Loucy (cell line): Measurements from ENCODE around the gene MATCAP1.

Experiments
- H2AFZ ChIP-seq: fragments of 200-600 bp; sonication (generic); 2 replicates; pipeline ENCODE4 v1.6.0; 2016; ENCODE audit warnings: antibody characterized with exemption, mild to moderate bottlenecking, low read length, moderate library complexity
- H3F3A ChIP-seq: fragments of 200-600 bp; 2 replicates; pipeline ENCODE4 v1.6.0; 2016; ENCODE audit warnings: antibody characterized with exemption, low read depth, mild to moderate bottlenecking
- H3K27me3 ChIP-seq: fragments of 200-600 bp; sonication (generic); 2 replicates; pipeline ENCODE4 v1.6.1; 2014; ENCODE audit warnings: low read length, mild to moderate bottlenecking; ENCODE audit not compliant: insufficient read depth, poor library complexity, severe bottlenecking
- H3K36me3 ChIP-seq: fragments of 200-600 bp; sonication (generic); 2 replicates; pipeline ENCODE4 v1.6.1; 2016; ENCODE audit warnings: low read length; ENCODE audit not compliant: insufficient read depth
- H3K4me1 ChIP-seq: fragments of 200-600 bp; sonication (generic); 2 replicates; pipeline ENCODE4 v1.5.1; 2014; ENCODE audit warnings: low read length, mild to moderate bottlenecking; ENCODE audit not compliant: insufficient read depth, poor library complexity, severe bottlenecking
- H3K4me2 ChIP-seq: fragments of 200-600 bp; sonication (generic); 2 replicates; pipeline ENCODE4 v1.6.0; 2014; ENCODE audit warnings: antibody characterized with exemption, low read length, low read depth, mild to moderate bottlenecking; ENCODE audit not compliant: poor library complexity, severe bottlenecking
- H3K4me3 ChIP-seq: fragments of 200-600 bp; sonication (generic); 2 replicates; pipeline ENCODE4 v1.5.1; 2014; ENCODE audit warnings: low read length, mild to moderate bottlenecking, mixed read lengths; ENCODE audit not compliant: poor library complexity, severe bottlenecking
- H3K79me2 ChIP-seq: fragments of 200-600 bp; sonication (generic); 2 replicates; pipeline ENCODE4 v1.6.1; 2014; ENCODE audit warnings: low read length; ENCODE audit not compliant: insufficient read depth
- H3K9ac ChIP-seq: fragments of 200-600 bp; sonication (generic); 2 replicates; pipeline ENCODE4 v1.6.0; 2014; ENCODE audit warnings: mild to moderate bottlenecking, low read depth, low read length, moderate library complexity; ENCODE audit not compliant: poor library complexity, severe bottlenecking
- H3K9me2 ChIP-seq: fragments of 200-600 bp; sonication (generic); replicated peaks from 2 replicates; pipeline ENCODE4 v1.6.1; 2016; ENCODE audit warnings: low read depth, low read length, mixed read lengths
- H3K9me3 ChIP-seq: fragments of 200-600 bp; sonication (generic); 2 replicates; pipeline ENCODE4 v1.6.1; 2014; ENCODE audit warnings: mild to moderate bottlenecking, antibody characterized with exemption, low read length, low read depth; ENCODE audit not compliant: insufficient read depth
- H4K20me1 ChIP-seq: fragments of 200-600 bp; sonication (generic); 2 replicates; pipeline ENCODE4 v1.6.0; 2014; ENCODE audit warnings: antibody characterized with exemption, low read length, mild to moderate bottlenecking; ENCODE audit not compliant: insufficient read depth, poor library complexity, severe bottlenecking
- EZH2phosphoT487 ChIP-seq: fragments of 200-600 bp; IDR thresholded peaks from 2 replicates; pipeline ENCODE4 v1.6.1; 2018; ENCODE audit warnings: antibody characterized with exemption, mild to moderate bottlenecking, moderate library complexity, borderline replicate concordance
- TF ChIP-seq, protein P1 (sequence below): fragments of 200-600 bp; sonication (generic); conservative IDR thresholded peaks from 2 replicates; pipeline ENCODE4 v1.5.1; 2014; ENCODE audit warnings: mild to moderate bottlenecking, antibody characterized with exemption, low read length

Gene MATCAP1

DNA sequence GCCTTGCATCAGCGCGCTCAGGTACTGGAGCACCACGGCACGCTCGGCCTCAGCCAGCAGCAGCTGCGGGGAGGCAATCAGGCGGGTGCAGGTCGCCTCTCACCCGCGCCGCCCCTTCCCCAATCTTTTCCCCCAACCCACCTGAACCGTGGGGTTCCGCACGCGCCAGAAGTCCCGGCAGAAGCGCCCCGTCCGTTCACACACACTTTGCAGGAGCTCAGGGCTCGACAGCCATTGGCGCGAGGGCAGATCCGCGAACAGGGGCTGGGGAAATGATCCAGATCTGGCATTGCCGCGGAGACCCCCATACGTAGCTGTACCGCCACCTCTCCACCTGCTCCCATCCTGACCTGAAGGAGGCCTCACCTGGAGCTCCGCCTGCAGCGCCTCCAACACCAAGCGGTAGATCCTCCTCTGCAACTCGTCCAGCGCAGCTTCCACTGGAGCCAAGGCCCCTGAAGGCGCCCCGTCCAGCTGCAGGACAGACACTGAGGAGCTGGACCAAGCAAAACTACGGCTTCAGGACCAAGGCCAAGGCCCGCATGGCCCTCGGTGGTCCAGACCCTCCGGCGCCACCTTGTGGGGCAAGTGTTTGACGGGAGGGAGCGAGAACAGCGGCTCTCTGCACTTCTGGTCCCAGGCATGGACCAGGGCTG lies 1.4 kb upstream of the MATCAP1 start:
- Histone ChIP-seq H3K4me2 (peak overlapping the region; percentile 81), H3K9me3 (no peaks in the 10 kb centered on the region), H2AFZ (no peak overlapping the region), H3K36me3 (no peaks in the 10 kb centered on the region), H3K4me3 (no peak overlapping the region), H3K9ac (no peak overlapping the region), H3K79me2 (peaks cover 21% of the 10 kb centered on the region), H3K9me2 (no peaks in the 10 kb centered on the region), H4K20me1 (peaks cover 20% of the 10 kb centered on the region), H3K4me1 (peaks cover 16% of the 10 kb centered on the region), H3K27me3 (no peaks in the 10 kb centered on the region), H3F3A (no peaks in the 10 kb centered on the region)
- no peak for TF ChIP-seq EZH2phosphoT487
- TF ChIP-seq, protein P1, sequence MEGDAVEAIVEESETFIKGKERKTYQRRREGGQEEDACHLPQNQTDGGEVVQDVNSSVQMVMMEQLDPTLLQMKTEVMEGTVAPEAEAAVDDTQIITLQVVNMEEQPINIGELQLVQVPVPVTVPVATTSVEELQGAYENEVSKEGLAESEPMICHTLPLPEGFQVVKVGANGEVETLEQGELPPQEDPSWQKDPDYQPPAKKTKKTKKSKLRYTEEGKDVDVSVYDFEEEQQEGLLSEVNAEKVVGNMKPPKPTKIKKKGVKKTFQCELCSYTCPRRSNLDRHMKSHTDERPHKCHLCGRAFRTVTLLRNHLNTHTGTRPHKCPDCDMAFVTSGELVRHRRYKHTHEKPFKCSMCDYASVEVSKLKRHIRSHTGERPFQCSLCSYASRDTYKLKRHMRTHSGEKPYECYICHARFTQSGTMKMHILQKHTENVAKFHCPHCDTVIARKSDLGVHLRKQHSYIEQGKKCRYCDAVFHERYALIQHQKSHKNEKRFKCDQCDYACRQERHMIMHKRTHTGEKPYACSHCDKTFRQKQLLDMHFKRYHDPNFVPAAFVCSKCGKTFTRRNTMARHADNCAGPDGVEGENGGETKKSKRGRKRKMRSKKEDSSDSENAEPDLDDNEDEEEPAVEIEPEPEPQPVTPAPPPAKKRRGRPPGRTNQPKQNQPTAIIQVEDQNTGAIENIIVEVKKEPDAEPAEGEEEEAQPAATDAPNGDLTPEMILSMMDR = peak; percentile 78

DNA sequence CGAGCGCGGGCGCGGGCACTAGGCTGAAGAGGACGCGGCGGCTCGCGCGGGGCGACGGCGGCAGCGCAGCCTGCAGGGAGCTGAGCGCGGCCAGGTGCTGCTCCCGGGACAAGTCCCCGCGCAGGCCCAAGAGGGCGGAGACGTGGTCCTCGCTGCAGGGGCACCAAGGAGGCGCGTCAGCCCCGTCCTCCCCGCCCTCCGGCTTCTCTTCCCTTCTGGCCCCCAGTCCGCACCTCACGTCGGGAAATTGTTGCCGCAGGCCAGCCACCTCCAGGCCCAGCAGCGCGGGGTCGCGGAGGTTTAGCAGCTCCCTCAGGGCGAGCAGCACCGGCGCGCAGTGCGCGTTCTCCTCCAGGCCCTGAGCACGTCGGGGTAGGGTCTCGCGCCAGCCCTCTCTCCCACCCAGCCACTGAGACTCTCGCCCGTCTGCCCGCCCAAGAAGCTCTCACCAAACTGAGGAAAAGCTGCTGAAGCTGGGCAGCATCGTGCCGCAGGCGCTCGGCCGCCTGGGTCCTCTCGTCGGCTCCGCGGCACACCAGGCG lies 761 bp upstream of the MATCAP1 start:
- Histone ChIP-seq H4K20me1 (peaks cover 20% of the 10 kb centered on the region), H3K9me3 (no peaks in the 10 kb centered on the region), H3K9me2 (no peaks in the 10 kb centered on the region), H3K4me2 (peak overlapping the region; percentile 81), H3F3A (no peaks in the 10 kb centered on the region), H3K27me3 (no peaks in the 10 kb centered on the region), H3K36me3 (no peaks in the 10 kb centered on the region), H3K4me3 (peak overlapping the region; percentile 90), H2AFZ (peak overlapping the region; percentile 98; the same call in 1 of the 2 replicates), H3K4me1 (peaks cover 16% of the 10 kb centered on the region), H3K79me2 (peaks cover 25% of the 10 kb centered on the region), H3K9ac (no peak overlapping the region)
- TF ChIP-seq, protein P1 = no peak
- no peak for TF ChIP-seq EZH2phosphoT487

DNA sequence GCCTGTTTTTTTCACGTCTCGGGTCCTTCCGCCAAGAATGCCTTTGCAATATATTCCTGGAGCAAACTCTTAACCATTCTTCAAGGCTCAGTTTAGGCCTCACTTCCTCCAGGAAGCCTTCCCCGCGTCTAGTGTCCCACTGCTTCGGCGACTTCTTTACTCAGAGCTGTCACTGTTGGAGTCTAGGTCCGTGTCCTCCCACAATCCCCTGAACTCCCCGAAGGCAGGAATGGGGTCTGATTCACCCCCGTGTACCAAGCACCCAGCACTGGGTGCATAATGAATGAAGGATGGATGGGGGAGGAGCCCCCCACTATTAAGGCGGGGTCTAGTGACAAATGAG lies 508 bp downstream of the MATCAP1 start:
- Histone ChIP-seq H3K4me2 (peak overlapping the region; percentile 96), H3F3A (no peaks in the 10 kb centered on the region), H3K9me2 (no peaks in the 10 kb centered on the region), H3K9me3 (no peaks in the 10 kb centered on the region), H4K20me1 (peaks cover 20% of the 10 kb centered on the region), H3K4me3 (peak overlapping the region; percentile 90), H3K36me3 (no peaks in the 10 kb centered on the region), H2AFZ (peak overlapping the region; percentile 98), H3K27me3 (no peaks in the 10 kb centered on the region), H3K9ac (peak overlapping the region; percentile 74), H3K4me1 (peaks cover 18% of the 10 kb centered on the region), H3K79me2 (peaks cover 25% of the 10 kb centered on the region)
- TF ChIP-seq EZH2phosphoT487 = no peak
- TF ChIP-seq, protein P1 = no peak
